ENCODE results near the gene ADAMTS2. TPM values are rescaled to one million over a fixed set of nuclear protein-coding genes. Genes with fewer than 3 reads are reported as not detected.

Gene ADAMTS2
- total RNA-seq, 1 donor from 2014 or later: 23.5 TPM

GRCh38 chr5:179273441-179274145 is 71.7 kb downstream of the ADAMTS2 start:
- no peak for TF ChIP-seq CTCF (IDR thresholded peaks at IDR 0.05; ENCODE audit: partially characterized antibody, unreplicated experiment)
- peaks cover 25% of the 10 kb centered on the region for H3K4me1 Mint-ChIP-seq (ENCODE audit: low read depth, unreplicated experiment)
- peaks cover 8% of the 10 kb centered on the region for H3K27me3 Mint-ChIP-seq (ENCODE audit: unreplicated experiment)
- no peaks in the 10 kb centered on the region for H3K9me3 Mint-ChIP-seq (ENCODE audit: unreplicated experiment)
- DNase-seq: peak; percentile 6
- peaks cover 4% of the 10 kb centered on the region for H3K36me3 Mint-ChIP-seq (ENCODE audit: unreplicated experiment)
- peak overlapping the region; percentile 18 for H3K4me3 Mint-ChIP-seq (ENCODE audit: unreplicated experiment)
- H3K27ac Mint-ChIP-seq (ENCODE audit: unreplicated experiment): peak overlapping the region; percentile 62

- H3K27me3 Mint-ChIP-seq (ENCODE audit: unreplicated experiment): peaks cover 8% of the 10 kb centered on the region
- peaks cover 20% of the 10 kb centered on the region for H3K4me1 Mint-ChIP-seq (ENCODE audit: low read depth, unreplicated experiment)
- H3K36me3 Mint-ChIP-seq (ENCODE audit: unreplicated experiment): peaks cover 4% of the 10 kb centered on the region
- no peaks in the 10 kb centered on the region for H3K9me3 Mint-ChIP-seq (ENCODE audit: unreplicated experiment)
- DNase-seq: peak; percentile 18
- peak overlapping the region; percentile 62 for H3K27ac Mint-ChIP-seq (ENCODE audit: unreplicated experiment)
- peak overlapping the region; percentile 18 for H3K4me3 Mint-ChIP-seq (ENCODE audit: unreplicated experiment)
- TF ChIP-seq CTCF (IDR thresholded peaks at IDR 0.05; ENCODE audit: partially characterized antibody, unreplicated experiment): no peak
Observed at GRCh38 chr5:179273073-179273435, 72.2 kb downstream of the ADAMTS2 start.

GRCh38 chr5:179272326-179273072 is 72.8 kb downstream of the ADAMTS2 start:
- H3K36me3 Mint-ChIP-seq (ENCODE audit: unreplicated experiment): peaks cover 4% of the 10 kb centered on the region
- peaks cover 19% of the 10 kb centered on the region for H3K4me1 Mint-ChIP-seq (ENCODE audit: low read depth, unreplicated experiment)

GRCh38 chr5:179271821-179272325 is 73.4 kb downstream of the ADAMTS2 start:
- H3K27me3 Mint-ChIP-seq (ENCODE audit: unreplicated experiment): peaks cover 8% of the 10 kb centered on the region
- H3K27ac Mint-ChIP-seq (ENCODE audit: unreplicated experiment): no peak overlapping the region
- H3K9me3 Mint-ChIP-seq (ENCODE audit: unreplicated experiment): no peaks in the 10 kb centered on the region
- no peak for TF ChIP-seq CTCF (IDR thresholded peaks at IDR 0.05; ENCODE audit: partially characterized antibody, unreplicated experiment)
- no peak overlapping the region for H3K4me3 Mint-ChIP-seq (ENCODE audit: unreplicated experiment)
- peaks cover 19% of the 10 kb centered on the region for H3K4me1 Mint-ChIP-seq (ENCODE audit: low read depth, unreplicated experiment)
- H3K36me3 Mint-ChIP-seq (ENCODE audit: unreplicated experiment): peaks cover 4% of the 10 kb centered on the region
- DNase-seq: no peak

More at GRCh38 chr5:179272326-179273072, 72.8 kb downstream of the ADAMTS2 start:
- Mint-ChIP-seq H3K27me3 (ENCODE audit: unreplicated experiment) (peaks cover 8% of the 10 kb centered on the region), H3K9me3 (ENCODE audit: unreplicated experiment) (no peaks in the 10 kb centered on the region), H3K4me3 (ENCODE audit: unreplicated experiment) (no peak overlapping the region), H3K27ac (ENCODE audit: unreplicated experiment) (peak overlapping the region; percentile 62)
- TF ChIP-seq CTCF (IDR thresholded peaks at IDR 0.05; ENCODE audit: partially characterized antibody, unreplicated experiment): no peak
- DNase-seq: peak; percentile 17

- Mint-ChIP-seq H3K9me3 (ENCODE audit: unreplicated experiment) (no peaks in the 10 kb centered on the region), H3K4me3 (ENCODE audit: unreplicated experiment) (no peak overlapping the region), H3K36me3 (ENCODE audit: unreplicated experiment) (peaks cover 4% of the 10 kb centered on the region), H3K4me1 (ENCODE audit: low read depth, unreplicated experiment) (peaks cover 19% of the 10 kb centered on the region), H3K27ac (ENCODE audit: unreplicated experiment) (no peak overlapping the region), H3K27me3 (ENCODE audit: unreplicated experiment) (peaks cover 8% of the 10 kb centered on the region)
- no peak for TF ChIP-seq CTCF (IDR thresholded peaks at IDR 0.05; ENCODE audit: partially characterized antibody, unreplicated experiment)
- no peak for DNase-seq
Observed at GRCh38 chr5:179271428-179271734, 73.9 kb downstream of the ADAMTS2 start.

All from glutamatergic neuron (in vitro differentiated cells).